ENCODE data around the gene IPCEF1.

DNA sequence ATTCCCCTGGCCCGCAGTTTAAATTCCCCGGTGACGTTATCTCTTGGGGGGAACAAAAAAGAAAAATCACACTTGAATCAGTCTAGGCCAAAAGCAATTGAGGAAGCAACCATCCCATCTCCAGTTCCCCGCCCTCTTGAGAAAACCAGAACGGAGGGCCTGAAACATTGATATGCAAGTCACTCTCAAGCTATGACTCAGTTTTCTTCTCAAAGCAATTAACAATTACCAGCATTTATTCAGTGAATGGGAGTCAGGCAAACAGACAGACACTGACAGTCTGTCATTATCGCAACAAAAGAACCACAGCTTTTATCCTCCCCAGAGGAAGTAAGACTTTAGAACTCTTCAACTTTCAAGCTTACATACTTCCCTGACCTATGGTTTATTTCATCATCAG is 216.7 kb downstream of the IPCEF1 start:
- TF ChIP-seq ZC3H10 (CRISPR knock-in tag; IDR thresholded peaks at IDR 0.05) = no peak
- TF ChIP-seq ISL1 (CRISPR knock-in tag; IDR thresholded peaks at IDR 0.05) = no peak
- TF ChIP-seq ZNF8 (CRISPR knock-in tag; IDR thresholded peaks at IDR 0.05) = no peak
- no peak for TF ChIP-seq RARB (CRISPR knock-in tag; IDR thresholded peaks at IDR 0.05)
- TF ChIP-seq SNAI2 (CRISPR knock-in tag; IDR thresholded peaks at IDR 0.05) = no peak
- TF ChIP-seq, protein P1, sequence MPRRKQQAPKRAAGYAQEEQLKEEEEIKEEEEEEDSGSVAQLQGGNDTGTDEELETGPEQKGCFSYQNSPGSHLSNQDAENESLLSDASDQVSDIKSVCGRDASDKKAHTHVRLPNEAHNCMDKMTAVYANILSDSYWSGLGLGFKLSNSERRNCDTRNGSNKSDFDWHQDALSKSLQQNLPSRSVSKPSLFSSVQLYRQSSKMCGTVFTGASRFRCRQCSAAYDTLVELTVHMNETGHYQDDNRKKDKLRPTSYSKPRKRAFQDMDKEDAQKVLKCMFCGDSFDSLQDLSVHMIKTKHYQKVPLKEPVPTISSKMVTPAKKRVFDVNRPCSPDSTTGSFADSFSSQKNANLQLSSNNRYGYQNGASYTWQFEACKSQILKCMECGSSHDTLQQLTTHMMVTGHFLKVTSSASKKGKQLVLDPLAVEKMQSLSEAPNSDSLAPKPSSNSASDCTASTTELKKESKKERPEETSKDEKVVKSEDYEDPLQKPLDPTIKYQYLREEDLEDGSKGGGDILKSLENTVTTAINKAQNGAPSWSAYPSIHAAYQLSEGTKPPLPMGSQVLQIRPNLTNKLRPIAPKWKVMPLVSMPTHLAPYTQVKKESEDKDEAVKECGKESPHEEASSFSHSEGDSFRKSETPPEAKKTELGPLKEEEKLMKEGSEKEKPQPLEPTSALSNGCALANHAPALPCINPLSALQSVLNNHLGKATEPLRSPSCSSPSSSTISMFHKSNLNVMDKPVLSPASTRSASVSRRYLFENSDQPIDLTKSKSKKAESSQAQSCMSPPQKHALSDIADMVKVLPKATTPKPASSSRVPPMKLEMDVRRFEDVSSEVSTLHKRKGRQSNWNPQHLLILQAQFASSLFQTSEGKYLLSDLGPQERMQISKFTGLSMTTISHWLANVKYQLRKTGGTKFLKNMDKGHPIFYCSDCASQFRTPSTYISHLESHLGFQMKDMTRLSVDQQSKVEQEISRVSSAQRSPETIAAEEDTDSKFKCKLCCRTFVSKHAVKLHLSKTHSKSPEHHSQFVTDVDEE (CRISPR knock-in tag; IDR thresholded peaks at IDR 0.05) = no peak
- no peak for TF ChIP-seq ESRRG (CRISPR knock-in tag; IDR thresholded peaks at IDR 0.05)
